Fibroblast of lung (primary cell): ENCODE data around the gene TMEM225B.

Experiments
- CTCF ChIP-seq, 2 donors: IDR thresholded peaks in 1 of 2; conservative IDR thresholded peaks in 1 of 2; 1 replicate in 1 of 2; 2 replicates in 1 of 2; pipeline ENCODE4 v1.5.1; 2011 to 2012; ENCODE audit warnings: low read length in 2 of 2, control low read depth in 1 of 2, inconsistent platforms in 1 of 2, low read depth in 1 of 2, mild to moderate bottlenecking in 1 of 2
- EZH2 ChIP-seq: IDR thresholded peaks from 2 replicates; pipeline ENCODE4 v1.5.1; 2012; ENCODE audit warnings: low read length, control low read depth, mild to moderate bottlenecking; ENCODE audit errors: missing control alignments

GRCh38 chr7:99563650-99564049 is 34.4 kb upstream of the TMEM225B start:
- TF ChIP-seq CTCF (conservative IDR thresholded peaks at IDR 0.05 in 1 of 2, IDR thresholded peaks at IDR 0.05 in 1 of 2; ENCODE audit: low read depth in 1 of 2, low read length in 2 of 2) = no peak
- TF ChIP-seq EZH2 = no peak
